ENCODE data around the gene CTRB1.

The CTRB1 gene

GRCh38 chr16:75273054-75273925 is 54.5 kb downstream of the CTRB1 start:
- peak; percentile 62 for DNase-seq
